CD4-positive, alpha-beta T cell (primary cell): ENCODE measurements around the gene OTULINL. TPM values are rescaled to one million over a fixed set of nuclear protein-coding genes. Genes with fewer than 3 reads are reported as not detected.
A peak's percentile ranks its signal among the peaks of the same experiment; 100 is the strongest.

ENCODE experiments used
- ATAC-seq: fragments of 200-7000 bp; cut with Tn5 transposase; one replicate; pipeline ENCODE4 v1.10.0; 2022; ENCODE audit warnings: mild to moderate bottlenecking; ENCODE audit not compliant: poor library complexity
- CTCF ChIA-PET: fragments of 350-600 bp; sonication (Branson Sonifier 250); formaldehyde crosslinking; loops from one replicate; lab custom pipeline; 2021; ENCODE audit warnings: antibody characterized with exemption, inconsistent platforms; lab: Charles Lee
- POLR2A ChIA-PET: fragments of 350-600 bp; sonication (Branson Sonifier 250); formaldehyde crosslinking; loops from one replicate; lab custom pipeline; 2021; ENCODE audit warnings: antibody characterized with exemption, inconsistent platforms; lab: Charles Lee
- DNase-seq, 14 experiments: peaks; one replicate each; pipeline ENCODE4 v3.0.0-alpha.2; 2013 to 2020; ENCODE audit warnings: mixed read lengths in 2 of 14
- H3K27ac ChIP-seq, 2 donors: one replicate each; pipeline versions ENCODE4 v1.5.1 to v1.7.0; 2013; ENCODE audit warnings: low read length in 2 of 2, low read depth in 1 of 2, mild to moderate bottlenecking in 1 of 2
- H3K27me3 ChIP-seq, 2 experiments: 1 replicate in 1 of 2; 2 replicates in 1 of 2; pipeline versions ENCODE4 v1.6.1 to v1.7.0; 2013; ENCODE audit warnings: low read length in 2 of 2, control low read depth in 1 of 2, mild to moderate bottlenecking in 1 of 2, moderate library complexity in 1 of 2; ENCODE audit not compliant: insufficient read depth in 2 of 2, control insufficient read depth in 1 of 2
- H3K36me3 ChIP-seq: one replicate; pipeline ENCODE4 v1.6.1; 2013; ENCODE audit warnings: low read length, control low read depth; ENCODE audit not compliant: insufficient read depth
- H3K4me1 ChIP-seq: one replicate; pipeline ENCODE4 v1.6.1; 2013; ENCODE audit warnings: low read length, control low read depth; ENCODE audit not compliant: insufficient read depth
- H3K4me3 ChIP-seq: one replicate; pipeline ENCODE4 v1.5.1; 2013; ENCODE audit warnings: mild to moderate bottlenecking, low read length, moderate library complexity
- H3K9me3 ChIP-seq, 2 experiments: 1 replicate in 1 of 2; 2 replicates in 1 of 2; pipeline versions ENCODE4 v1.6.1 to v1.7.0; 2013; ENCODE audit warnings: low read length in 2 of 2, mild to moderate bottlenecking in 2 of 2, control low read depth in 1 of 2, moderate library complexity in 1 of 2; ENCODE audit not compliant: control insufficient read depth in 1 of 2, insufficient read depth in 1 of 2
- H3K27ac Mint-ChIP-seq: one replicate; pipeline ENCODE4 v1.8.0; 2020; ENCODE audit warnings: mixed read lengths
- H3K27me3 Mint-ChIP-seq: one replicate; pipeline ENCODE4 v1.8.0; 2021; ENCODE audit warnings: mixed read lengths
- H3K36me3 Mint-ChIP-seq: one replicate; pipeline ENCODE4 v1.8.0; 2021; ENCODE audit warnings: low read depth, mixed read lengths
- H3K4me1 Mint-ChIP-seq: one replicate; pipeline ENCODE4 v1.8.0; 2021; ENCODE audit warnings: low read depth, mixed read lengths
- H3K4me3 Mint-ChIP-seq: one replicate; pipeline ENCODE4 v1.8.0; 2020; ENCODE audit warnings: mild to moderate bottlenecking, mixed read lengths
- H3K9me3 Mint-ChIP-seq: one replicate; pipeline ENCODE4 v1.8.0; 2020; ENCODE audit warnings: mixed read lengths
- CTCF ChIP-seq: fragments of 200-600 bp; IDR thresholded peaks from one replicate; pipeline ENCODE4 v1.8.0; 2022; ENCODE audit warnings: antibody characterized with exemption, mild to moderate bottlenecking
- intact Hi-C, 2 experiments: fragments of 100-400 bp; cut with DNase I in 1 of 2; cut with micrococcal nuclease in 1 of 2; formaldehyde crosslinking; loops; one replicate each; pipeline versions ENCODE4 v1.15.1 to v1.9.0; 2023 to 2025; cut with DNase I, micrococcal nuclease
- total RNA-seq, 174 experiments: library from RNA in 2 of 174; stranded (reverse) in 2 of 174; gene quantifications; one replicate each; pipeline ENCODE4 v1.2.3 and lab custom pipeline; 2021 to 2026

The OTULINL gene
- total RNA-seq, 2 experiments from 2014 or later, result 55.6 to 60.9 TPM

DNA sequence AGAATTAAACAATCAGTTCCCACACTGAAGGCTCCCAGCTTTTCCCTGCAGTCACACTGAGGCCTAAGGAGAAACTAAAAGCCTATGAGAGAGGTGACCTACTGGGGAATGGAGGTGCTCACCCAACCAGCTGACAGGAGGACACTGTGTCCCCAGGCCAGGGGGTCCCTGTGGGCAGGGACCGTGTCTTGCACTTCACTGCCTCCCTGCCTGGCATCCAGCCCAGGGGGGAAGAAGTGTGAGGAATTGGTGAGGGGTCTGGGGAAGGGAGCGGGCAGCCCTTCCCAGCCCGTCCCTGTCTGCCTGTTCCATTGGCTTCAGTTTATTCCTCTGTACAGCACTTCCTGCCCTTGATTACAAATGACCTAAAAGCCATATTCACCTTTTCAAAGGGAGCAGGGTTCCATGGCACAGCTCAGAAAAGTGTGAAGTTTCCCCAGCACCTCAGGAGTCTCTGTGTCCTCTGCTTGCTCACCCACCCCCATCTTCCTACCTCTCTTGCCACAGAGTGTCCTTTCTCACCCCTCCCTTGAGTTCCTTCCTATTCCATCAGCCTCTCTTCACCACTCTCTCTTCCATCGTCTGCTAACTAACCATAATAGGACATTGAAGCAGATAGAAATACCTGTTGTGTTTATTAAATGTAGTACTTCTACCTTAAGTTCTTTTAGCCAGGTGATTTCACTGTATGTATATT lies 12.9 kb downstream of the OTULINL start:
- ATAC-seq, result no peak
- Mint-ChIP-seq H3K4me3 (peak overlapping the region; percentile 83), H3K27me3 (no peaks in the 10 kb centered on the region), H3K4me1 (peaks cover 86% of the 10 kb centered on the region), H3K36me3 (no peaks in the 10 kb centered on the region), H3K9me3 (no peaks in the 10 kb centered on the region), H3K27ac (peak overlapping the region; percentile 91)
- peak overlapping the region; percentile 68 to 81 for H3K27ac ChIP-seq
- peak in 4 of 14 experiments; percentile 19 to 48 (median 30) for DNase-seq
- no peaks in the 10 kb centered on the region for H3K9me3 ChIP-seq
- H3K4me1 ChIP-seq, result peaks cover 76% of the 10 kb centered on the region
- H3K4me3 ChIP-seq, result peak overlapping the region; percentile 37
- H3K27me3 ChIP-seq, result no peaks in the 10 kb centered on the region
- intact Hi-C loops, result loop anchor here in 1 of 2 experiments (5.0 kb wide), 1 partner anchor 197 kb away; no protein-coding TSS in a partner anchor
- CTCF ChIA-PET, result interaction anchor here (2.2 kb wide), 1 partner anchor 12 kb away, joined by 13 read pairs; the partner anchor contains the start of gene OTULINL
- POLR2A ChIA-PET, result interaction anchor here (0.8 to 5.7 kb wide), 4 partner anchors 11 to 181 kb away, joined by 3 to 85 read pairs (median 5); partner anchors contain the start of gene OTULINL
- no peak for TF ChIP-seq CTCF
- no peaks in the 10 kb centered on the region for H3K36me3 ChIP-seq

- H3K9me3 Mint-ChIP-seq, result no peaks in the 10 kb centered on the region
- no peaks in the 10 kb centered on the region for H3K27me3 Mint-ChIP-seq
- Histone ChIP-seq H3K4me3 (peak overlapping the region; percentile 37), H3K9me3 (no peaks in the 10 kb centered on the region), H3K4me1 (peaks cover 74% of the 10 kb centered on the region), H3K27ac (peak overlapping the region; percentile 68 to 81), H3K27me3 (no peaks in the 10 kb centered on the region), H3K36me3 (no peaks in the 10 kb centered on the region)
- H3K4me3 Mint-ChIP-seq, result peak overlapping the region; percentile 83
- TF ChIP-seq CTCF, result no peak
- H3K27ac Mint-ChIP-seq, result peak overlapping the region; percentile 91
- H3K4me1 Mint-ChIP-seq, result peaks cover 89% of the 10 kb centered on the region
- ATAC-seq (peak; percentile 76), DNase-seq (peak in 7 of 14 experiments; percentile 12 to 78 (median 51))
- H3K36me3 Mint-ChIP-seq, result peaks cover 6% of the 10 kb centered on the region
- CTCF ChIA-PET, result no interaction called here
- intact Hi-C loops, result loop anchor here in 1 of 2 experiments (5.0 kb wide), 1 partner anchor 198 kb away; no protein-coding TSS in a partner anchor
- POLR2A ChIA-PET, result interaction anchor here (1.8 to 5.7 kb wide), 2 partner anchors 12 to 181 kb away, joined by 7 to 85 read pairs; partner anchors contain the start of gene OTULINL
Observed at GRCh38 chr5:14595189-14595588, 13.6 kb downstream of the OTULINL start.

- no peaks in the 10 kb centered on the region for H3K9me3 Mint-ChIP-seq
- Histone ChIP-seq H3K27ac (no peak overlapping the region), H3K36me3 (no peaks in the 10 kb centered on the region), H3K9me3 (no peaks in the 10 kb centered on the region), H3K4me3 (peak overlapping the region; percentile 37), H3K27me3 (no peaks in the 10 kb centered on the region), H3K4me1 (peaks cover 67% of the 10 kb centered on the region)
- peaks cover 9% of the 10 kb centered on the region for H3K36me3 Mint-ChIP-seq
- ATAC-seq (no peak), DNase-seq (peak in 2 of 14 experiments; percentile 33 to 36)
- POLR2A ChIA-PET, result interaction anchor here (1.8 to 5.7 kb wide), 2 partner anchors 12 to 182 kb away, joined by 7 to 85 read pairs; partner anchors contain the start of gene OTULINL
- peaks cover 86% of the 10 kb centered on the region for H3K4me1 Mint-ChIP-seq
- intact Hi-C loops, result loop anchor here (2.0 to 5.0 kb wide), 2 partner anchors 17 to 199 kb away; no protein-coding TSS in a partner anchor
- TF ChIP-seq CTCF, result no peak
- CTCF ChIA-PET, result no interaction called here
- H3K27me3 Mint-ChIP-seq, result no peaks in the 10 kb centered on the region
- H3K27ac Mint-ChIP-seq, result peak overlapping the region; percentile 91
- H3K4me3 Mint-ChIP-seq, result peak overlapping the region; percentile 83
Observed at GRCh38 chr5:14595891-14596290, 14.3 kb downstream of the OTULINL start.
